HG03159 (cell line): ENCODE data around the gene IFTAP.
"Not testable (repeated sequence)": the region's sequence is repeated elsewhere in the genome, so short reads cannot be mapped to it uniquely, and the experiment has no call there.

ENCODE experiments used
- ATAC-seq: cut with Tn5 transposase; IDR thresholded peaks from one replicate; pipeline ENCODE4 v1.9.1; 2021; ENCODE audit warnings: mild to moderate bottlenecking, moderate library complexity; ENCODE audit not compliant: unreplicated experiment

Gene IFTAP

DNA sequence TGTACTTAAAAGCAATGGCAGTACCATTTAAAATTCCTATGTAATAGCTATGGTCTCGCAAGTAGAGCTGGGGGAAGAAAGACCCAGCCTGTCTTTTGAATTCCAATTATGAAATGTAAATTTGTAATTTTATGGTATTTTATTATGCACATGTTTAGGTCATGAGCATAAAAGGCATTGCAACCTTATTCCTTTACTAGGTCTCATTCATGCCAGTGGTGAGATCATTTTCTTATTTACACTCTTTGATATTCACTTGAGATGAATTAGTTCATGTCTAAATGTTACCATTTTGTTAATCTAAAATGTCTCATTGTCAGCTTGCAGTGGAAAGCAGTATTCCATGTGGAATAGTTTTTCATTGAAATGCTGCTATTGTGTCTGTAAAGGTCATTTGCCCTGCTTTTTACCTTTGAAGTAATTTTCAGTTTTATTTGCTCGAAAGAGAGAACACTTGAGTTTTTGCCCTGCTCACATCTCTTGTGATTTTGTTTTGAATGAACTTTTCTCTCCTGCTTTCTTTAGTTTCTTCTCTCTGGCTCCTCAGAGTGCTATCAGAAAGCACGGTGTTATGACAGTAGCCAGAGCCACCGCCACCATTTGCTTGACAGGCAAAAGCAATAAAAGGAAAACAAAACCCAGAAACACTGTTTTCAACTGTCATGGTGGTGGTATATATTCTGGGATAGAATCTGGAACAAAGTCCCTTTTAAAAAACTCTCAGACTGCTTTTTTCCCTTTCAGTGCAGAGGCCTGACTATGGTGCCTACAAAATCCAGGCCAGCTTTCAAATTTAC lies 41.0 kb downstream of the IFTAP start:
- ATAC-seq: no peak

DNA sequence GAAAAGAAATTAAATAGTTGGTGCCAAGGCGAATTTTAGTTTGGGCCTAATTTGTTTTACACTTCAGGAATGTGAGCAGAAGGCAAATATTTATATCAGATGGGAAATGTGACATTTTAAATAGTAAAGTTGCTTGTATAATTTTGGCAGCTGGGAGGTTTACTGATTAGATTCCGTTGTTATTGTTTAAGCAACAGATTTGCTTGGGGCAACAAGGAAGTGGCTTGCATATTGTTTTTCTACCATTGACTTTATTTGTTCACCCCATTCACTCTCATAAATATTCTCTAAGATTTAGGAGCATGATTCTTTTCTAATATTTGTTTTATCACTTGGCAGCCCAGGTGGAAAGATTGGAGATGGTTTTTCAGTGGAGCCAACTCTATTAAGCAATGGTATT lies 44.3 kb downstream of the IFTAP start:
- ATAC-seq: no peak

DNA sequence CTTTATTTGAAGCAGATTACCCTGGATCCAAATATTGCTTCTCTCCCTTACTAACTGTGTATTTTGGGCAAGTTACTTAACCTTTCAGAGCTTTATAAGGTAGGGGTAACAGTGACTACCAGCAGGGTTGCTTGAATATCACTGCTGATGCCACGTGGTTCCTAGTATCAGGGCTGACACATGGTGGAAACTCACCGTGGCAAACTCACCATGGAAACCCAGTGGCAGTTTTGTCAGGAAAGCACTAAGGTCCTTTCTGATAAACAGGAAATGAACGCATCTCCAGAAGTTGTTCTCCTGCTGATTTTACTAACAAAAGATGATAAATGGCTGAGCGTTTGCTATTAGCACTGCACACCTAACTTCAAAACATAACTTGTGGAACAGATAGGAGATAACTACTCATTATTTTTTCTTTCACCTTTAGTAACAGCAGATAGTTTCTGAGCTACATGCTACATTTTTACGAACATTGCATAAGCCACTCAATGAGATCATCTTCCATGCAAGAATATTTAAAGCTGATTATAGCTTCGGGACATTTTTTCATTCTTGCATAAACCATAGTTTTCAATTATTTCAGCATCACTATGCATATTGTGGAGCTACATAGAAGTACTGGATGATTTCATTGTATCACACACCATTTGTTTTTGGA lies 63.4 kb downstream of the IFTAP start:
- no peak for ATAC-seq

DNA sequence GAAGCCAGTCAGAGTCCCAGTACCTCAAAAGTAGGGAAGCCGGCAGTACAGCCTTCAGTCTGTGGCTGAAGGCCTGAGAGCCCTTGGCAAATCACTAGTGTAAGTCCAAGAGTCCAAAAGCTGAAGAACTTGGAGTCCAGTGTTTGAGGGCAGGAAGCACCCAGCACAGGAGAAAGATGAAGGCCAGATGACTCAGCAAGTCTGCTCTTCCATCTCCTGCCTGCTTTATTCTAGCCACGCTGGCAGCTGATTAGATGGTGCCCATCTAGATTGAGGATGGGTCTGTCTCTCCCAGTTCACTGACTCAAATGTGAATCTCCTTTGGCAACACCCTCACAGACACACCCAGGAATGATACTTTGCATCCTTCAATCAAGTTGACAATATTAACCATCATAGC lies 67.1 kb downstream of the IFTAP start:
- not testable (repeated sequence) for ATAC-seq

DNA sequence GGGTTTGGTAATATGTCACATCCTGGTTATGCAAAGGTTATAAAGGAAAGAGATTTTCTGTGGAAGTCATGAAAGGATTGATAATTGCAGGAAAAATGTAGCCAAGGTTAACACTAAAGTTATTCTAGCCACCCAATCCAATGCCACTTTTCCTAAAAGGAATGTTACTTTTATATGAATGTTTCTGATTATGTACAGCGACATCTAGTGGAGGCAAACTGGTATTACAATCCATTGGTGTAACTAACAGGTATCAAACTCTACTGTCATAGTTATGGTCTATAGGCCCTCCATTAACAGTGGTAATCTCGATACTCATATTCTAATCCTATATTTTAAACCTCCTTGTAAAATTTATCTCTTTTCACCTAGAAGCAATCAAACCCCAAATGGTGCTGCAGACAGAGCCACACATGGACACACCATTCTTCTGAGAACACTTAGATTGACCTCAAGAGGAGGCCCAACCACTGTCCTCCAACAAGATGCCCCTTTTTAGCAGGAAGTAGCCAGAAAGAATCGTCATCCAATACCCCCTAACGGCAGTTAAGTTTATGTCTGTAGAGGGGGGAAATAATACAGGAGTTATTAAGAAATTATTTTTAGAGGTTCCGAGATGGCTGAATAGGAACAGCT lies 78.6 kb downstream of the IFTAP start:
- no peak for ATAC-seq

DNA sequence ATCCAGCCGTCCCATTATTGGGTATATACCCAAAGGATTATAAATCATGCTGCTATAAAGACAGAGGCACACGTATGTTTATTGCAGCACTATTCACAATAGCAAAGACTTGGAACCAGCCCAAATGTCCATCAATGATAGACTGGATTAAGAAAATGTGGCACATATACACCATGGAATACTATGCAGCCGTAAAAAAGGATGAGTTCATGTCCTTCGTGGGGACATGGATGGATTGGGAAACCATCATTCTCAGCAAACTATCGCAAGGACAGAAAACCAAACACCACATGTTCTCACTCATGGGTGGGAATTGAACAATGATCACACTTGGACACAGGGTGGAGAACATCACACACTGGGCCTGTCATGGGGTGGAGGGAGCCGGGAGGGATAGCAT lies 85.2 kb downstream of the IFTAP start:
- not testable (repeated sequence) for ATAC-seq

DNA sequence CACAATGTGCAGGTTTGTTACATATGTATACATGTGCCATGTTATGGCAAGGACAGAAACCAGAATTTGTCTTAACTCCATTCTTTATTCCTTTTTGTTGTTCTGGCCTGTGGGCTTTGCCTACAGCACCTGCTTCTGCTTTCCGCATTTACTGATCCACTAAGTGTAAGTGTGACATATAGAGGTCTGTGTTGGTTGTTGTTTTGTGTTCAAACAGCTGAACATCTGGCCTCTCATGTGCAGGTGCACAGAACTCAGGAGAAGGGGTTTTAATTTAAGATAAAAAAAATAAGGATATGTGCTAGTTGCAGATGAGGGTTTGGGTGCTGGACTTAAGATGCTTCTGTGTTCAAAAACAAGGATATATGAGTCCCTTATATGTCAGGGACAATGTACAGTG lies 89.5 kb downstream of the IFTAP start:
- ATAC-seq: no peak

DNA sequence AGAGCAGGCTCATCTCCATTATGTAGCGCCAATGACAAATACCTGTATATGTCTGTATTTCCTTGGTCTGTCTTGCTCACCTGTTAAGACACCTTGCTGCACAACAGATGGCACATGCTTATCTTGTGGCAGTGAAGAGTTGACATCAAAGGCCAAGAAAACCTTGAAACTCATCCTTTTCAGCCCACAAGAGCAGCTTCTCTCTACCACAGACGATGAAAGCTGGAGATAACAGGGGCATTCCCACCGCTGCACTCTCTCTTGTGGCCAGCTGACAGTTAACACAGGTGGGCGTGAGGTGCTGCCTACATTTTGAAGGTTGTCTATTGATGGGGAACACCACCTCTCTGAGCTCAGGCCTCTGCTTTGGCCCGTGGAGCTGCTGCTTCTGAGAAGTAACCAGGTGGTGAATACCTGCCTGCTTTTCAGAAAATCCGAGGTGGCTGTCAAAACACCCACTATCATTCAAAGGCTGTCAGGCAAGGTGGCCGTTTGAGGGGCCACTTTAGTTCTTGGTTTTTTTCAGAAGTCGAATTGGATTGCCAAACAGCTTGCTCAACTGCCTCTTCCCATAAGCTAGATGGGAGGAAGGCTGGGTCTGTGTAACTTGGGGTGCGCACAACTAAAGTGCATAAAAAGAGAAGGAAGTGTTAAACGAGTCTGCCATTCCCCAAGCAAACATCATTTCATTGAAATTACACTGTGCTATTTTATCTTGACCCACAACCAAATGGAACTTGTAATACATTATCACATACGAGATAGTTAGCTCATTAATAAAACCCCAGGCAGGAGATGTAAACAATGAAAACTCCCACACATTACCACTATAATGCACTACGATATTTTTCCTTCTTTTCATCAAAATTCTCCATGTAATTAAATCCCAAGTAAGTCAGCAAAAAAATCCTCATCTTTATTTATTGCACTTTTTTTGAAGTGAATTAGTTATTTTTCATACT lies 90.8 kb downstream of the IFTAP start:
- no peak for ATAC-seq

DNA sequence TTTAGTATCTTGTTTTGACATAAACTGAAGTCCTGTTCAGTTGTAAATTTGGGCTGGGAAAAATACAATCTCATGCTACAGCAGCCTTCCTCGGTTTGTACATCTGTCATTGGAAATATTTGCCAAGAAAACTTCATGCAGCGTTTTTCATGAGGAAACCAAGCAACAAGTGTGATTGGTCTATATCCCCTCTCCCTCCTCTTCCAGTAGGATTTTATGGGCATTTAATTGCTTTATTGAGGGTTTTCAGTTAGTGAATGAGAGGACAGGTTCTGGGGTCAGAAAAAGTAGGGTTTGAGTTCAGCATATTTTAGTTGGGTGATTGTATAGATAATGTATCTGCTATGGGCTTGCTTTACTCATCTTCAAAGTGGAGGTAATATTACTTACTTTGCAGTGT lies 93.8 kb downstream of the IFTAP start:
- no peak for ATAC-seq

DNA sequence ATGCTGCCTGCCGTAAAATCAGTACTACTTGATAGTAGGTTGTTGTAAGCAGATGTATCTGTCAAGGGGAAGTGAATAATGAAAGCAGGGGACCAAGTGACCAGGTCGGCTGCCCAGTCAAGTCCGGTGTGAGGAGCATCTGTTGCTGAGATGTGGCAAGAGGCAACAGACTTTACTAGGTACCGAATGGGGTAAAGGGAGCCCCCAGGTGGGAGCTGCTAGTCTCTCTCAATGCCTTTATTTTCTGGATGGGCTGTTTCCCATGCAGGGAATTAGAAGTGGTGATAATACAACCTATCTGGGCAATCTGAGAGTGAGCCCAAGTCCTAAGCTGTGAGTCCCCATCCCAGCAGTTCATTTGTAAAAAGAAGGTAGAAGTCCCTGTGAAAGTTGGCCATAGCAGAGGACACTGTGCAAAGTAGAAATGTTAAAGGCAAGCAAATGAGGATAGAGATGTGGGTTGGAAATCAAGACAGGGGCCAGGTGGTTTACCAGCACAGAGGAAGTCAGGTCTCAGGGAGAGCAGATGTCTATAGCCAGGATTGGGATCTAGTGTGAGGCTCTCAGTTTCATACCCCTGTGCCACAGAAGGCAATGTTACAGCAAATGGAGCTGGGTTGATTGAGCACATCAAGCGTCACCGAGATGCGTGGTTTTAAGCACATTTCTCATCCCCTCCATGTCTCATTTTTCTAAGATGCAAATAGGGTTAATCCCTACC lies 94.4 kb downstream of the IFTAP start:
- ATAC-seq: no peak

DNA sequence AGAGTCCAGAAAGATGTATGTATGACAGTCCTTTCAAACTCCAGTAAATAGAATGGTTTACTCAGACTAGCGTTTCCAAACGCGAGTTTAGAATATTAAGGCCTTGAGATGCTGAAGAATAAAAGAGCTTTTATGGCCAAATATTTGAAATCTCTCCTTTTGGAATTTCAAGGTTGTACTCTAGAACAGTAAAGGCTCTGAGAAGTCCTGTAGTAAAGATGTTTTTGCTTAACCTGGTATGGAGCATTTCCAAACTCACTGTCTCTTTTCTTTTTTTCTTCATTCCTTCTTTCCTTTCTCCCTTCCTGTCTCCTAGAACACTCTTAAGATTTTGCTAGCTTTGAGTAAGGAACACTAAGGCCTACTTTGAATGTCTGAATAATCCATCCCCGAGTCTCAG lies 95.1 kb downstream of the IFTAP start:
- ATAC-seq: no peak

DNA sequence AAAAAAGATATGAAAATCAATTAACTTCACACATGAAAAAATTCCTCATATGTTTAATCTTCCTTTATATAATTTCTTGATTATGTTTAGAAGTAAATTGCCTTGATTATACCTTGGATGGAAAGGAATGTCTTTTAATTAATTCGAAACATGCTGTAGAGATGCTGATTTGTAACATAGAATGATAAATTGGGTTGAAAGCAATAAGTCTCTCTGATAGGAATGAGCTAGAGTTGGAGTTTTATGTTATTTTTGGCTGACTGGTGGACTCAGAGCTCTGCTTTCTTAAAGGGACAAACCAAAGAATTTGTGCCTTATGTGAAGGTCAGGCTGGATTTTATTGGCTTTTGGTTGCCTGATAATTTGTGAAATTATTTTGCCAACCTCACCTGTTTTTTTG lies 98.4 kb downstream of the IFTAP start:
- no peak for ATAC-seq

DNA sequence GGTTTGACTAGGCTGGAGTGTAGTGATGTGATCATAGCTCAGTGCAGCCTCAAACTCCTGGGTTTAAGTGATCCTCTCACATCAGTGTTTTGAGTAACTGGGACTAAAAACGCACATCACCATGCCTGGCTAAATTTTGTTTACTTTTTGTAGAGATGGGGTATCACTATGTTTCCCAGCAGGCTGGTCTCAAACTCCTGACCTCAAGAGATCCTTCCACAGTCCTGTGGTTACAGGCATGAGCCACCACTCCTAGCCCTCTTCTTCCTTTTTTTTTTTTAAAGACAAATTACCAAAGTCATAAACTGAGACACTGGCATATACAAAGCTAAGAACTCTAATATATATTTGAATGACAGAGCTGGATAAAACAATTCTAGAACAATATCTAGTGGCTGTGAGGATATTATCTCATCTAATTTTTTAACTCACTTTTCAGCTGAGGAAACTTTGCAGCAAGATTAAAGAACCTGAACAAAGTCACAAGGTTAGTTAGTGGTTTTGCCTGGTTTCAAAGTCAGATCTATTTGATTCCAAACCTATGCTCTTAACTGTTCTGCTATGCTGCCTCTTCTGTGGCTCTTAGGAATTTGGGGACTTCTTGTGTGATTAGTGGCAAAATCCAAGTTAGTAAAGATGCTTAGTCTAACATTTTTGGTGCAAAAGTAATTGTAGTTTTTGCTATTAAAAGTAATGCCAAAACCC lies 99.0 kb downstream of the IFTAP start:
- no peak for ATAC-seq

DNA sequence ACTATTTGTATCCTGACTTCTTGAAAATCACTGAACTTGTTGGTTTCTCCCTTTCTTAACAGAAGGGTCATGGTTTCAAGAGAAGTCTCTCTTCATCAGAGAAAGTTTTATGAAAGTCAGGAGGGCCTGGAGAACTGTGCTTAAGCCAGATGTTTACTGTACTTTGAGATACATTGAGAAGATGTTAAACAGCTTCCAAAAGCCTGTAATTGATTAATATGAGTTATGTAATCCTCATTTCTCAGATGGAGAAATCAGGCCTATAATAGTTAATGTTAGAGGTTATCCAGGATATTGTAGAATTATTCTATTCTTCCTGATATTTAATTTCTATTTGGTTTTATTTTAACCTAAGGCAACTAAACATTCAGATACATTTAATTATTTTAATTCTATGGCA lies 100.8 kb downstream of the IFTAP start:
- ATAC-seq: no peak

DNA sequence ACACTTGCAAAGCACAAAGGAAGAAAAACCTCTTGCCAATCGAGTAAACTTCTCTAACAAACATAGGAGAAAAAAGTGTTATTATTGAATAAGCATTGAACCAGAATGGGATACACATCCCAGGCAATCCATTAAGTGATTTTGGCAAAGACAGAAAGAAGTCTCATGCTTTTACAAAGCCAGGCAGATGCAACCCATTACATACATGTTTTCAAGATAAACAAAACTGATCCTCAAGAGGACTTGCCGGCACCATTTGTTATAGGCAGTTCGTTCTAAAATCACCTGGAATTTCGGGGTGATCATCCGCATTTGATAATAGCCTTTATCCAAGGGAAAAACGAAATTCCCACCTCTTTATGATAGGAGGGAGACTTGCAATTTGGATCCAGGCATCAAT lies 101.3 kb downstream of the IFTAP start:
- ATAC-seq: no peak

DNA sequence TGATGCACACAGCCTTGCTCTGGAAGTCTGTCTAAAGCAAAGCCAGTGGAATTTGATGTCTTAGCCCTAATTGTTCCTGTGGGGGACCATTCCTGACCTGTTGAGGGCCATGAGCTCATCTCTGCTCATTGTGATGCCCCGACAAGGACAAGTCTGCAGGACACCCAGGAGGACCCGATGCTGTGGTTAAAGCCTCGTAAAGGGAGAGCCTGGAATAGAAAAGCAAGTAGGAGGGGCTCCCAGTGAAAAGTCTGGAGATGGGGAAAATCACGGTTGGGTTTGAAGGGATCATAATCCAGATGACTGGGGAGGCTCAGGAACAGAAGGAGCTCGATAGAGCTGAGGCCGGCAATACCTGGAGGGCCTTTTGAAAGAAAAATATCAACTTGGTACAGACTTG lies 102.2 kb downstream of the IFTAP start:
- no peak for ATAC-seq

DNA sequence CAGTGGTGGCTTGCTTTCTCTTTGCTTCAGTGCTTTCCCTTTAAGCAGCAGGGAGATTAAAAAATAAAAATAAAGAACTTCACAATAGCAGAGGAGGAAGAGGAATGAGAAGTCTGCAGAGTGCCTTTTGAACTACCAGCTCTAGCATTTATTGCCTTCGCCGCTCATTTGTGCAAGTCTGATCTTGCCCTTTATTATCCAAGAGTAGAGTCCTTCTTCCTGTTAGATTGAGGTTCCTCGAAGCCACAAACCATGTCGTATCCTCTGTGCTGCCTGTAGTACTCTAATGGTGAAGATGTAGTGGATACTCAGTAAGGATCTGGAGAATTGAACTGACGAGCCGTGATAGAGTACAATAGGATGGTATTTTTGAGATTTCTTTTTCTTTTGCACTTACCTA lies 105.0 kb downstream of the IFTAP start:
- ATAC-seq: no peak

DNA sequence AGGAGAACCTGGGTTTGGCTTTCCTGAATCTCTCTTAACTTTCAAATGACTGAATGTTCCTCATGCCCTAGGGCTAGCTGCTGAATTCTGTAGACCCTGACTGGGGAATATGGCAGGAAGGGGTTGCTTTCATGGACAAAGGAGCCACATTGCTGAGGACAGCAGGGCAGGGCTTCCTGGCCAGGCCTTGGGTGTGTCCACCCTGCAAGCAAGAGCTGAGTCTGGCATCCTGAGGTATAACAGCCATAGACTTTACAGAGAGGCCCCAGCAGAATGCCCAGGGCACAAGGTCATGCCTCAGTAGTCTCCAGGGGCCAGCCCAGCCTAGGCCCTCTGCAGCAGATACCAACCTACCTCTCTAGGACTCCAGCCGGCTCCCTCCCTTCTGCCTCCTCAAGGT lies 105.9 kb downstream of the IFTAP start:
- ATAC-seq: no peak

DNA sequence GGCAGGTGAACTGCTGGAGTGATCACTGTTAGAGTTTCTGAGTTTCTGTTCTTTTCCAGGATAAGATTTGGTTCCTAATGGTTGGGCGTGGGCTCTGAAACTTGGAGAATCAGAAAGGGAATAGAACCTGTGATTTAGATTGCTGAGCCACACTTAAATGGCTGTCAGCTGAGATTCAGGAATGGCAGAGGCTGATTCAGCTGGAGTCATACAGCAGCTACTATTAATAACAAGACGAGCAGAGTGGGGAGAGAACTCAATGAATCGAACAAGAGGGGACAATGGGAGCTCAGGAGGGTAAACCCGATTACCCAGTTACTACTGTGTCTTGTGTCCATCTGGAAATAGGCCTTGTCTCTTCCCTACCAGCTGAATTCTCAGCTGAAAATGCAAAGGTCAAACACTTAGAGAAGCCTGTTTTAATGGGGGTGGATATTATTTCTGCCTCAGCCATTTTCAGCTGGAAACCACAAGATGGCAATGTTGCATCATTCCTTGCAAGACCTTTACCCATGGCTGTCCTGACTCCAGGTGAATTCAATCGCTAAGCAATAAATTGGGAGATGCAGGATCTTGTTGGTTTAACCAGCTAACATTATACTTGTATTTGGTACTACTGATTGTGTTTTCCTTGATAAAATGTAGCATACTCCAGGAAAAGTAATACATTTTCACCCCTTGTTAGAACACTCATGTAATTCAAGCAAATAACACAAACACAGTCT lies 108.2 kb downstream of the IFTAP start:
- peak; percentile 78 for ATAC-seq
